Erythroblast (primary cell): ENCODE measurements around the gene HTRA3.
"Not testable (repeated sequence)": the region's sequence is repeated elsewhere in the genome, so short reads cannot be mapped to it uniquely, and the experiment has no call there.

Experiments used
- DNase-seq, 2 experiments: peaks; one replicate each; lab custom pipeline; 2025; lab: John Stamatoyannopoulos, UW
- GATA1 ChIP-seq: IDR thresholded peaks from 2 replicates; pipeline ENCODE4 v1.6.1; 2011; ENCODE audit warnings: low read depth, mild to moderate bottlenecking, control low read depth, low read length, moderate library complexity
- POLR2A ChIP-seq: IDR thresholded peaks from 2 replicates; pipeline ENCODE4 v1.6.1; 2011; ENCODE audit warnings: mild to moderate bottlenecking, low read length

HTRA3 gene

DNA sequence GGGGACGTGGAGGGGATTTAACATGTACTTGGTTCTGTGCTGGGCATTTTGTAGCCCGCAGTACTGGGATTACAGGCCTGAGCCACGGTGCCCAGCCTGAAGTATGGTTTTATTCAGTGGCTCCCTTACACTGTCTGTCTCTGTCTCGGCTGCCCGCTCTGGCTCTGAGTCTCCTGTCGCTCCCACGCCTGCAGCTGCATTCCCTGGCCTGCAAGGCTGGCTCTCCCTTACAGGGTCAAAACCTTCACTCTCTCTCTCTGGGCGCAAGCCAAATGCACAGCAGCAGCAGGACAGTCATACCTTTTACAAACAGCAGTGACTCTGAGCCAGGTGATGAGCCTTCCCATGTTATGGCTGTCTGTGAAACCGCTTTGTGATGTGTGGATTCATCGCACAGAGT lies 72.1 kb downstream of the HTRA3 start:
- TF ChIP-seq GATA1 (no peak), POLR2A (no peak)
- DNase-seq: no peak

DNA sequence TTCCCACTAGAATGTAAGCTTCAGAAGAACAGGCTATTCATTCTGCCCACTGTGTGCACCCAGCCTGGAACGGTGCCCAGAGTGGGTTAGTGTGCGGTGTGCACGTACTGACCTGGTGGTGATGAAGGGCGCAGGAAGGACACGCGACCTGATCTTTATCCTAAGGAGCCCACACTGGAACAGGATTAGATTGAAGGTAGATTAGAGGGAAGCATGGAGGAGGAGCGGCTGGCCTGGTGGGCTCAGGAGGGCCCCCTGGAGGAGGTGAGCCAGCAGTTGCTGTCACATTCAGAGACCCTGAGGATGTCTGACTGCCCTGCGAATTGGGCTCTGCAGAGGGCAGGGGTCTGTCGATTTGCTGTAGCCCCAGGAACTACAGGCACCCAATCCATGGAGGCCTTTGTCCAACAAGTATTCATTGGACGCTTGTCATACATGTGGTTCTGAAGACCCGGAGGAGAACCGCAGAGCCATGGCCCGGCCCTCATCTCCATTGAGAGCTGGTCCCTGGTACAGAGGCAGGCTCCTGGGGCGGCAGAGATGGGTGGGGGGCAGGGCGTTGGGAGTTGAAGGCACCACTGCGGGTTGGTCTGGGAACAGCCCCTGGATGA lies 73.2 kb downstream of the HTRA3 start:
- DNase-seq: no peak
- TF ChIP-seq POLR2A (no peak), GATA1 (no peak)

DNA sequence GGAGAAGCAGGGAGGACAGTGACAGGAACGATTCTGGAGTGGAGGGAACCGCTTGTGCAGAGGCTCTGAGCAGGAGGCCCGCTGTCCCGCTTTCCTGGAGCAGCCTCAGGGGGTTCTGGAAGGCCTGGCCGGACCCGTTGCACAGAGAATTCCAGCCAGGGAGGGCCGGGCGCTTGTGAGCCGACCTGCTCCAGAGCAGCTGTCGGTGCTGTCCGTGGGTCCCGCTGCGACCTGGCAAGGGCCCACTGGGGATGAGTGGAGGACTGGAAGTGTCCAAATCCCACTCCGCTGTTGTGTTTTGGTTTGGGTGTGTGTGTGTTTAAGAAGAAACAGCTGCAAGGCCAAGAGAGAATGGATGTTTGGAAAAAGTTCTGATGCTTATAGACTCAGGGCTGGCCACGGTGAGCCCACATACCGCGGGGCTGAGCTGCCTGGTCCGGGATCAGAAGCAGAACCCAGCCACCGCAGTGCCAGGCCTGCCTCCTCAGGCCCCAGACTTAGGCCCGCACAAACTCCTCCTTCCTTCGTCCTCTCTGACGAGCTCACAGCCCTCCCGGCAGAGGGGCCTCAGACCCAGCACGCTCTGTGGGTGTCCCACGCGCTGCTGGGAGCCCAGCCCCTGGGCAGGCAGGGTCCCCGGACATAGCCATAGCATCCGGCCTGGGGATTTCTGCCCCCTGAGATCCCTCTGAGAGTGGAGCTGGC lies 73.9 kb downstream of the HTRA3 start:
- DNase-seq: no peak
- no peak for TF ChIP-seq GATA1
- no peak for TF ChIP-seq POLR2A

DNA sequence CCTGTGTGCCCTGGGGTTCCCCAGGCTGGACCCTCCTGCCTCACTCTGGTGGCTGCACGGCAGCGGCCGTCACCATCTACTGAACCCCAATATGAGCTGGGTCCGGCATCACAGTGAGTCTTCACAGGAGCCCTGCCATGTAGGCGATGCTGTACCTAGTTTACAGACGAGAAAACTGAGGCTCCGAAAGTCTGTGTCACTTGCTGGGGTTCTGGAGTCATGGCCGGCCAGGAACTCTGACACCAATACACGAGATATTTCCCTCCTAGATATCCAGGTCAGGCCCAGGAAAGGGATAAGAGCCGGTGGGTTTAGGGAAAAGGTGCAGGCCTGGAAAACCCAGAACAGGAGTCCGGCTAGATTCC lies 74.4 kb downstream of the HTRA3 start:
- no peak for DNase-seq
- TF ChIP-seq GATA1 (no peak), POLR2A (no peak)

DNA sequence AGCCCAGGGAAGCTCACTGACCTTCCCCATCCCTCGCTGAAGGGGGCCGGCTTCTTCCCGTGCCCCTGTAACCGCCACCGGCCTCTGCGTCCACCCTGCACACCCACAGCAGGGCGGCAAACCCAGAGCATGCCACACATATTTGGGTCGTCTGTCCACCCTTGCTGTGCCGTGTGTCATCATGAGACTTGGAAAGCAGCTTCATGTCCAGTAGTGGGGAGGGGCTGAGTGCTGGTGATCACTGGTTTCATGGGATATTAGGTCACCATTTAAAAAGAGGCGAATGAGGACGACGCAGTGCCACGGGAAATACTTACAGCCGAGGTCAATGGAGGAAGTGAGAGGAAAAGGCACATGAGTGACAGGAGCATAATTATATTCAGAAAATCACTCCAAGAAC lies 74.8 kb downstream of the HTRA3 start:
- DNase-seq: no peak
- TF ChIP-seq POLR2A (no peak), GATA1 (no peak)

DNA sequence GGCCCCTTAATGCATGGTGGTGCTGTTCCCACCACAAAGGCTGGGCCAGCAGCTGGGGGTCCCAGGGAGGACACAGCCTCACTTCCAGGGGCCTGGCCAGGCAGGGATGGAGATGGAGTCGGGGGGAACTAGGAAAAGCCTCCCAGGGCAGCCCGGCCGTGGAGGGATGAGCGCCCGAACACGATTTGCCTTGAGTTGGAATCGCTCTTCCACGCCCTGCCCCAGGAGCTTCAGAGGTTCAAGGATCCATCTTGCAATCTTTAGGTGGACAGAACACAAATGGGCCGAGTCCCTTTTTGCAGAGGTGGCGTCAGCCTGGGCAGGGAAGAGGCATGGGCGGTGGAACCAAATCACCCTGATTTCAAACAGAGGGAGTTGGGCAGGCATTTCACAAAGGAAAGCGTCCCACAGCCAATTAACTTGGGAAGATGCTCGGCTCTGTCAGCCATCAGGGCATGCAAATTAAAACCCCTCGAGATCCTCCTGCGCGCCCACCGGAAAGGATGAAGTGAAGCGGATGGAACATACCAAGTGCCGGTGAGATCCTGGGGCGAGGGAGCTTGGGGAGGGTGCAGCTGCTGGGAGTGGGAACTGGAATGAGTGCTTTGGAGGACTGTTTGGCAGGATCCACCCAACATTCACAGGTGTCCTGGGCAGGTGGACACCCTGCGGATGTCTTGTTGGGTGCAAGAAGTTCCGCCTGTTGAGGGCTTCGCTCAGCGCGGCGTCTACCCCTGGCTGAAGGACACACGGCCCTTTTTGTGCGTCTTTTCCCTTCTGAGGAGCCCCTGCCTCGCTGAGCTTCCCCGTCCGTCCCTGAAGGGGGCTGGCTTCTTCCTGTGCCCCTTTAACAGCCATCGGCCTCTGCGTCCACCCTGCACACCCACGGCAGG lies 75.7 kb downstream of the HTRA3 start:
- no peak for DNase-seq
- TF ChIP-seq GATA1 (no peak), POLR2A (no peak)

DNA sequence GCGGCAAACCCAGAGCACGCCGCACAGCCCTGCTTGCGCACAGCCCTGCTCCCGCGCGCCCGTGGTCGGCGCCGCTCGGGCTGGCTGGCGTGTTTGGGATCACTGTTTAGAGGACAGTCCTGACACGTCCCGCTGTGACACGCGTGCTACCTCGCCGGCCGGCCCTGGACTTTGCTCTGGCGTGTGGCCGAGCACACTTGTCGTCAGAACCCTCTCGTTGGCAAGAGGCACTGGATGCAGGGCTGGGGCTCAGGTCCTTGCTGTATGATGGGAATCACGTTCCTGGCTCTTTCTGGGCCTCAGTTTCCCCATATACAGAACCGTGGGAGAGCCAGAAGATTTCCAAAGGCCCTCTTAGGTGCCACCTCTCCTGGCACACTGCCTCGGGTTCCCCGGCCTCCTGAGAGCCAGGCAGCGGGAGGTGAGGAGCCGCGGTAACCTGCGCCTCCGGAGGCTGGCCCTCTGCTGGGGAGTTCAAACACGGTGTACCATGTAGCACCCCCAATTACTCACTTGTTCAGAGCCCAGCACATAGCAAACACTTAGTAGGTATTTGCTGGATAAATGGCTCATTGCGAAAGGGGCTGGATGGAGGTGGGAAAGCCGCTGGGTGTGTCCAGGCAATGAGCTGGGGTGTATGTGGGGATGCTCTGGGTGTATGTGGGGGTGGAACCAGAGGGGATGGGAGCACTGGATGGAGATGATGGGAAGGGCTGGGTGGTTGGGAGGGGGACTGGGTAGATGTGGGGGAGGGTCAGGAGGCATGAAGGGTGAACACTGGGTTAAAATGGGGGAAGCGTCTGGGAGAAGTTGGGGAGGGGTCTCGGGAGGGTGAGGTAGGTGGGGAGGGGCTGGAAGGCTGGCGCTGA lies 76.6 kb downstream of the HTRA3 start:
- TF ChIP-seq POLR2A: no peak
- TF ChIP-seq GATA1: no peak
- DNase-seq: no peak

DNA sequence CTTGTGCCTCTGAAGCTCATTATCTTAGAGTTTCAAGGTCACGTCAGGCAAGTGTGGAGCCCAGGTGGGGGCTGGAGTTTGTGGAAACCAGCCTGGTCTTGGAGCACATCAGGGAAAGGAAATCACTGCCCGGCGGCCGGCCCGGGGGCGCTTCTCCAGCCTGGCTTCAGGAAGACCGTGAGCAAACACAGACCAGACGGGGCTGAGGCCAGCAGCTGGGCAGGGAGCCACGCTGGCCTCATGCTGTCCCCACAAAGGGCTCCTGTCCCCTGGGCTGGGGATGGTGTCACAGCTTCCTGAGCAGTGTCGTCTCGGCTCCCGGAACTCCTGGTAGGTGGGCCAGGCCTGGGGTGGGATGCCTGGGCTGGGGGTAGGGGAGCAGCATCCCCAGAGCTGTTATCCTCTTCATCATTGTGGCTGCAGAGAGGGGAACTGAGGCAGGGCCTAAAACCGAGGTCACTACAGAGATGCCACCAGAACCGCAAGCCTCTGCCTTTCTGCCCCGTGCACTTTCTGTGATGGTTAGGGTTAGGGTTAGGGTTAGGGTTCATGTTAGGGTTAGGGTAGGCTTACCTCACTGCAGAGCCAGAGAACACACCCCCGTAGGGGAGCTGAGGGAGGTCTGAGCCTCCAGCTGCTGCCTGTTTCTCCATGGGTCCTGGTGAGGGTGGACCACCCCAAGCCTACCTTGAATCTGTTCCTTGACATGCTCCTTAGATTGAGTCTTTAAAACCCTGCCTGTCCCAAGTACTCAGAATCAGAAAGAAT lies 77.5 kb downstream of the HTRA3 start:
- TF ChIP-seq POLR2A (no peak), GATA1 (no peak)
- DNase-seq: no peak

DNA sequence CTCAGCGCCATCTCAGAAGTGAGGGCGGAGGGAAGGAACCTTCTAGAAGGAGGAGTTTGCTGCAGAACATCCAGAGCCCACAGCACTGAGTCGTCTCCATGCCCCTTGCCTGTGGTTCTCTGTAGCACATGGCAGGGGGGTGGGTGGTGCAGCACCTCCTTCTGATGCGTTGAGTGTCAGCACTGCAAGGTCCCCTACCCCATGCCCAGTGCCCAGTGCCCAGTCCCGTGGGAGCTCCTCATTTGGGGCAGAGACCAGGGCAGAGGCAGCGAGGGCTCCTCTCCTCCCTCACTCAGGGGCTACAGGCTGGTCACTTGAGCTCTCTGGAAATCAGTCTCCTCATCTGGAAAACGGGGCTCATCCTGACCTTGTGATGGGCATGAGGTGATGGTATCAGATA lies 78.1 kb downstream of the HTRA3 start:
- DNase-seq: no peak
- TF ChIP-seq POLR2A (no peak), GATA1 (no peak)

DNA sequence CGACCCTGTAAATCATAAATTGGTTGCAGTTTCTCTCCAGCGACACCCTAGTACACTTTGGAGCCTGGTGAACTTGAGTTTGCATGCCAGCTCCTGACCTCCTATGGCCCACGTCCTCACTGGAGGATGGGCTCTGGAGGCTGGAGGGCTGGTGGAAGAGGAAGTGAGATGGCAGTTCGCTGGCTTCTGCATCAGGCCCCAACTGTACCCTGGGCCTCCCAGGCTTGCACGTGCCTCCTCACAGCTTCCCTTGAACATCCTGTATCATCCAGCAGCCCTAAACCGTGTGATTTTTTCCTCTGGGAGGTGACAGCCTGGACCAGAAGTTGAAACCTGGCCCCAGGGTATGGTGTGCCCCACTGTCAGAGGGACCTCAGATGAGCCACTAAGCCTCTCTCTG lies 78.5 kb downstream of the HTRA3 start:
- no peak for DNase-seq
- TF ChIP-seq POLR2A (no peak), GATA1 (no peak)

DNA sequence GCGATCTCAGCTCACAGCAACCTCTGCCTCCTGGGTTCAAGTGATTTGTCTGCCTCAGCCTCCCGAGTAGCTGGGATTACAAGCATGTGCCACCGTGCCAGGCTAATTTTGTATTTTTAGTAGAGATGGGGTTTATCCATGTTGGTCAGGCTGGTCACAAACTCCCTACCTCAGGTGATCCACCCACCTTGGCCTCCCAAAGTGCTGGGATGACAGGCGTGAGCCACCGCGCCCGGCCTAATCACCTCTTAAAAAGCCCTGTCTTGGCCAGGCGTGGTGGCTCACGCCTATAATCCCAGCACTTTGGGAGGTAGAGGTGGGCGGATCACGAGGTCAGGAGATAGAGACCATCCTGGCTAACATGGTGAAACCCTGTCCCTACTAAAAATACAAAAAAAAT lies 79.7 kb downstream of the HTRA3 start:
- DNase-seq: not testable (repeated sequence)

DNA sequence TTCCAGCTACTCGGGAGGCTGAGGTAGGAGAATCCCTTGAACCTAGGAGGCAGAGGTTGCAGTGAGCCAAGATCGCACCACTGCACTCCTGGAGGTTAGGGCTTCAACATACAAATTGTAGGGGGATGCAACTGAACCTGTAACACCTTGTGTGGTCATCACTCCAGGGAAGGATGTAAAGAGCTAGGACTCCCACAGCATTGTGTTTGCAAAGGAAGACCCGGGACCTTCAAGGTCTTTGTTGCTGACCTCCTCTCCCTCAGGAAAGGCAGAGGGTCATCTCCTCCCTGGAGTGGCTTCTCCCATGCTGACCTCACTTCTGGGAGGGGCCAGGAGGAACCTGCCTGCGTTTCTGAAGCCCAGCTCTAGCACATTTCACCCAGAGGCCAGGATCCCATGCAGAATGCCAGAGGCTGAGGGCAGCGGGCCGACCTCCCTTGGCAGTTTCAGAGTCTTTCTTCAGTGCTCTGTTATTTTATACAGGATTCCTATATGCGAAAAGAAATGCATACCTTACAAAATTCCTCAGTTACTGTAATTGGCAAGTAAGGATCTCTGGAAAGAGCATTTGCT lies 80.2 kb downstream of the HTRA3 start:
- TF ChIP-seq POLR2A (no peak), GATA1 (no peak)
- no peak for DNase-seq
